ENCODE results near the gene PDE9A.

Gene PDE9A

GRCh38 chr21:42680058-42680330 is 26.6 kb downstream of the PDE9A start:
- Histone ChIP-seq H3K4me1 (ENCODE audit: low read depth, poor library complexity, severe bottlenecking) (no peaks in the 10 kb centered on the region), H3K4me2 (no peak overlapping the region), H4K20me1 (ENCODE audit: insufficient read depth) (no peaks in the 10 kb centered on the region), H2AFZ (ENCODE audit: low read depth) (no peak overlapping the region), H3K27ac (no peak overlapping the region), H3K27me3 (ENCODE audit: insufficient read depth, low read depth) (peaks cover 95% of the 10 kb centered on the region), H3K79me2 (ENCODE audit: insufficient read depth, low read depth) (no peaks in the 10 kb centered on the region), H3K9ac (no peak overlapping the region), H3K36me3 (ENCODE audit: insufficient read depth) (no peaks in the 10 kb centered on the region), H3K4me3 (IDR thresholded peaks at IDR 0.05; ENCODE audit: insufficient read depth, low read depth, low read length) (no peak overlapping the region)
- TF ChIP-seq CTCF (conservative IDR thresholded peaks at IDR 0.05; ENCODE audit: low read depth, low read length) = no peak

GRCh38 chr21:42680429-42680828 is 27.0 kb downstream of the PDE9A start:
- Histone ChIP-seq H3K36me3 (ENCODE audit: insufficient read depth) (no peaks in the 10 kb centered on the region), H3K9ac (no peak overlapping the region), H4K20me1 (ENCODE audit: insufficient read depth) (no peaks in the 10 kb centered on the region), H3K27me3 (ENCODE audit: insufficient read depth, low read depth) (peaks cover 91% of the 10 kb centered on the region), H2AFZ (ENCODE audit: low read depth) (no peak overlapping the region), H3K79me2 (ENCODE audit: insufficient read depth, low read depth) (no peaks in the 10 kb centered on the region), H3K4me1 (ENCODE audit: low read depth, poor library complexity, severe bottlenecking) (no peaks in the 10 kb centered on the region), H3K4me3 (IDR thresholded peaks at IDR 0.05; ENCODE audit: insufficient read depth, low read depth, low read length) (no peak overlapping the region), H3K4me2 (no peak overlapping the region), H3K27ac (no peak overlapping the region)
- TF ChIP-seq CTCF (conservative IDR thresholded peaks at IDR 0.05; ENCODE audit: low read depth, low read length) = no peak

- Histone ChIP-seq H3K4me1 (ENCODE audit: low read depth, poor library complexity, severe bottlenecking) (no peaks in the 10 kb centered on the region), H3K4me2 (no peak overlapping the region)
- no peak for TF ChIP-seq CTCF (conservative IDR thresholded peaks at IDR 0.05; ENCODE audit: low read depth, low read length)
Measured at GRCh38 chr21:42681296-42682206, 28.1 kb downstream of the PDE9A start.

GRCh38 chr21:42682661-42683210 is 29.3 kb downstream of the PDE9A start:
- no peaks in the 10 kb centered on the region for H3K4me1 ChIP-seq (ENCODE audit: low read depth, poor library complexity, severe bottlenecking)
- H2AFZ ChIP-seq (ENCODE audit: low read depth) = no peak overlapping the region
- no peak overlapping the region for H3K27ac ChIP-seq
- H3K9ac ChIP-seq = no peak overlapping the region
- no peaks in the 10 kb centered on the region for H3K79me2 ChIP-seq (ENCODE audit: insufficient read depth, low read depth)
- H3K4me2 ChIP-seq = no peak overlapping the region
- H3K36me3 ChIP-seq (ENCODE audit: insufficient read depth) = no peaks in the 10 kb centered on the region
- peaks cover 89% of the 10 kb centered on the region for H3K27me3 ChIP-seq (ENCODE audit: insufficient read depth, low read depth)
- no peak overlapping the region for H3K4me3 ChIP-seq (IDR thresholded peaks at IDR 0.05; ENCODE audit: insufficient read depth, low read depth, low read length)
- no peak for TF ChIP-seq CTCF (conservative IDR thresholded peaks at IDR 0.05; ENCODE audit: low read depth, low read length)
- no peaks in the 10 kb centered on the region for H4K20me1 ChIP-seq (ENCODE audit: insufficient read depth)

More at GRCh38 chr21:42681296-42682206, 28.1 kb downstream of the PDE9A start:
- Histone ChIP-seq H3K27ac (no peak overlapping the region), H3K4me3 (IDR thresholded peaks at IDR 0.05; ENCODE audit: insufficient read depth, low read depth, low read length) (no peak overlapping the region), H3K36me3 (ENCODE audit: insufficient read depth) (no peaks in the 10 kb centered on the region), H3K79me2 (ENCODE audit: insufficient read depth, low read depth) (no peaks in the 10 kb centered on the region), H4K20me1 (ENCODE audit: insufficient read depth) (no peaks in the 10 kb centered on the region), H2AFZ (ENCODE audit: low read depth) (no peak overlapping the region), H3K27me3 (ENCODE audit: insufficient read depth, low read depth) (peaks cover 89% of the 10 kb centered on the region), H3K9ac (no peak overlapping the region)
